GM23338 (cell line): Measurements from ENCODE around the gene SLC39A11.

Source experiments
- EZH2 ChIP-seq: fragments of 200-600 bp; sonication (generic); IDR thresholded peaks from one replicate; pipeline ENCODE4 v1.8.0; 2017; ENCODE audit warnings: antibody characterized with exemption, mild to moderate bottlenecking, low read depth; ENCODE audit not compliant: unreplicated experiment
- TF ChIP-seq, protein P1 (sequence below), 2 experiments: fragments of 200-600 bp in 1 of 2; sonication (generic) in 1 of 2; conservative IDR thresholded peaks; 2 replicates each; pipeline versions ENCODE4 v1.5.1 to v1.6.1; 2016 to 2017; ENCODE audit warnings: antibody characterized with exemption in 2 of 2, low read depth in 2 of 2, mild to moderate bottlenecking in 2 of 2, moderate library complexity in 1 of 2

DNA sequence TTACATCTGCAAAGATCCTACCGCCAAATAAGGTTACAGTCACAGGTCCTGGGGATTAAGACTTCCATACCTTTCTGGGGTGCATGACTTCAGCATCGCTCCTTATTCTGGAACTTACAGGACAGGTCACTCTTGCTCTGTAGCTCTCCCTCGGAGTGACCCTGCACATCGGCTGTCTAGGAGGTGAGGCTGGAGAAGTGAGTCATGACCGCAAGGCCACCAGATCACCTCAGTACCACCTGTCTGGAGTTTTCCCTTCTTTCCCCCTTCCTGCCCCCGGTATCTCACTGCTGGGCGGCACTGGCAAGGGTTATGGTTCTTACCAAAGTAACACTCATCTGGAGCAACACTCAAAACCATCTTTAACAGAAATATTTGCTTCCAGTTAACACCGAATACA is 374.8 kb downstream of the SLC39A11 start:
- TF ChIP-seq, protein P1, sequence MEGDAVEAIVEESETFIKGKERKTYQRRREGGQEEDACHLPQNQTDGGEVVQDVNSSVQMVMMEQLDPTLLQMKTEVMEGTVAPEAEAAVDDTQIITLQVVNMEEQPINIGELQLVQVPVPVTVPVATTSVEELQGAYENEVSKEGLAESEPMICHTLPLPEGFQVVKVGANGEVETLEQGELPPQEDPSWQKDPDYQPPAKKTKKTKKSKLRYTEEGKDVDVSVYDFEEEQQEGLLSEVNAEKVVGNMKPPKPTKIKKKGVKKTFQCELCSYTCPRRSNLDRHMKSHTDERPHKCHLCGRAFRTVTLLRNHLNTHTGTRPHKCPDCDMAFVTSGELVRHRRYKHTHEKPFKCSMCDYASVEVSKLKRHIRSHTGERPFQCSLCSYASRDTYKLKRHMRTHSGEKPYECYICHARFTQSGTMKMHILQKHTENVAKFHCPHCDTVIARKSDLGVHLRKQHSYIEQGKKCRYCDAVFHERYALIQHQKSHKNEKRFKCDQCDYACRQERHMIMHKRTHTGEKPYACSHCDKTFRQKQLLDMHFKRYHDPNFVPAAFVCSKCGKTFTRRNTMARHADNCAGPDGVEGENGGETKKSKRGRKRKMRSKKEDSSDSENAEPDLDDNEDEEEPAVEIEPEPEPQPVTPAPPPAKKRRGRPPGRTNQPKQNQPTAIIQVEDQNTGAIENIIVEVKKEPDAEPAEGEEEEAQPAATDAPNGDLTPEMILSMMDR (conservative IDR thresholded peaks at IDR 0.05; ENCODE audit: low read depth in 2 of 2), result no peak
- no peak for TF ChIP-seq EZH2
